H1 (cell line): ENCODE data around the gene UNC5B. TPM values are rescaled to one million over a fixed set of nuclear protein-coding genes. Genes with fewer than 3 reads are reported as not detected.

ENCODE experiments used
- BCL11A ChIP-seq, 2 experiments: IDR thresholded peaks; one replicate each; pipeline ENCODE4 v1.6.1; 2011; ENCODE audit warnings: low read depth in 2 of 2, low read length in 2 of 2, mild to moderate bottlenecking in 2 of 2
- BRCA1 ChIP-seq: IDR thresholded peaks from 2 replicates; pipeline ENCODE4 v1.6.1; 2012; ENCODE audit warnings: low read depth, low read length, improper control_type of control experiment
- CHD1 ChIP-seq: IDR thresholded peaks from 2 replicates; pipeline ENCODE4 v1.6.1; 2012; ENCODE audit warnings: low read depth, low read length, improper control_type of control experiment
- FOSL1 ChIP-seq: IDR thresholded peaks from 2 replicates; pipeline ENCODE4 v1.6.1; 2011; ENCODE audit warnings: mild to moderate bottlenecking, low read depth, low read length, moderate library complexity; ENCODE audit not compliant: insufficient read depth
- ZNF274 ChIP-seq: IDR thresholded peaks from 2 replicates; pipeline ENCODE4 v1.7.0; 2012; ENCODE audit warnings: low read length, borderline replicate concordance; ENCODE audit errors: extremely low read depth
- polyA plus RNA-seq, 7 experiments: library from polyadenylated mRNA; depleted of rRNA in 3 of 7; stranded (reverse) in 5 of 7; unstranded in 2 of 7; fragments of >200 nt in 5 of 7; fragments of 200-250 nt in 2 of 7; gene quantifications; 1 replicate in 5 of 7; 2 replicates in 1 of 7; 4 replicates in 1 of 7; pipeline versions ENCODE4 v1.2.1 to v1.2.3, GENCODE V29; 2011 to 2013; ENCODE audit warnings: missing spikeins in 2 of 7, mixed read lengths in 2 of 7
- total RNA-seq: library from RNA; stranded (reverse); fragmentation: NEBNext Ultra II Directional; extraction: Animal tissue kit (Norgen Biotek cat#: 25700); gene quantifications from 2 replicates; pipeline ENCODE4 v1.2.1, GENCODE V29; 2021
- TF ChIP-seq, protein P1 (sequence below): IDR thresholded peaks from 2 replicates; pipeline ENCODE4 v1.6.1; 2011; ENCODE audit warnings: low read depth, mild to moderate bottlenecking, low read length; ENCODE audit not compliant: insufficient read depth
- TF ChIP-seq, protein P2 (sequence below): IDR thresholded peaks from 2 replicates; pipeline ENCODE4 v1.6.1; 2012; ENCODE audit warnings: low read length, inconsistent platforms

UNC5B gene
- total and polyA plus RNA-seq, 2 of the 8 experiments (the other 6 are each of a cell fraction or from before 2014, with no cell fraction given), result 27.9 to 31.8 TPM

DNA sequence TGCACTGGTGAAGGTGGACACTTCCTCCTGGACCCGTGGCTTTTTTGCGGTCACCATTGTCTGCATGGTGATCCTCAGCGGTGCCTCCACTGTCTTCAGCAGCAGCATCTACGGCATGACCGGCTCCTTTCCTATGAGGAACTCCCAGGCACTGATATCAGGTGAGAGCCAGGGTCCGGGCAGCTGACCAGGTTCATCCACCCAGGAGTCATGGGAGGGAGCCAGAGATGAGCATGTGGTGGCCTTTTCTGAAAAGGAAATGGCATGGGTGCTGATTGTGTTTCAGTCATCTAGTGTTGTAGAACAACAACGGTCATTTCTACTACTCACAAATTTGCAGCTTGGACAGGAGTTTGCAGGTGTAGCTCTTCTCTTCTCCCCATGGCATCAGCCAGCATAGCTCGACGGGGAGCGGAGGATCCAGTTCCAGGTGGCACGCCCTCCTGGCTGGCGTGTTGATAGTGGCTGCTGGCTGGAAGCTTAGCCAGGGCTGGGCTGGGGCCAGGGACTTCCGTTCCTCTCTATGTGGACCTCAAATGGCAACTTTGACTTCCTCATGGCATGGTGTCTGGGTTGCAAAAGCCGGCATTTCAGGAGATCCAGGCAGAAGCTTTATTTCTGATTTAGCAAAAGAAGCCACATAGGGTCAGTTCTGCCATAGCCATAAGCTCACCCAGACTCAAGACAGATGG lies 139.4 kb downstream of the UNC5B start (continued):
- TF ChIP-seq BRCA1 (no peak), ZNF274 (no peak), BCL11A (IDR thresholded peaks at IDR 0.05; ENCODE audit: low read depth in 2 of 2, low read length in 2 of 2) (no peak), FOSL1 (no peak), CHD1 (no peak)
- TF ChIP-seq, protein P1, sequence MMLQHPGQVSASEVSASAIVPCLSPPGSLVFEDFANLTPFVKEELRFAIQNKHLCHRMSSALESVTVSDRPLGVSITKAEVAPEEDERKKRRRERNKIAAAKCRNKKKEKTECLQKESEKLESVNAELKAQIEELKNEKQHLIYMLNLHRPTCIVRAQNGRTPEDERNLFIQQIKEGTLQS, result no peak
- TF ChIP-seq, protein P2, sequence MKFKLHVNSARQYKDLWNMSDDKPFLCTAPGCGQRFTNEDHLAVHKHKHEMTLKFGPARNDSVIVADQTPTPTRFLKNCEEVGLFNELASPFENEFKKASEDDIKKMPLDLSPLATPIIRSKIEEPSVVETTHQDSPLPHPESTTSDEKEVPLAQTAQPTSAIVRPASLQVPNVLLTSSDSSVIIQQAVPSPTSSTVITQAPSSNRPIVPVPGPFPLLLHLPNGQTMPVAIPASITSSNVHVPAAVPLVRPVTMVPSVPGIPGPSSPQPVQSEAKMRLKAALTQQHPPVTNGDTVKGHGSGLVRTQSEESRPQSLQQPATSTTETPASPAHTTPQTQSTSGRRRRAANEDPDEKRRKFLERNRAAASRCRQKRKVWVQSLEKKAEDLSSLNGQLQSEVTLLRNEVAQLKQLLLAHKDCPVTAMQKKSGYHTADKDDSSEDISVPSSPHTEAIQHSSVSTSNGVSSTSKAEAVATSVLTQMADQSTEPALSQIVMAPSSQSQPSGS, result no peak
- TF ChIP-seq, all 59 proteins: peak for 0

Other genes with a start within 250 kb of the UNC5B start
- 14.0 and 15.2 TPM in 2 replicates for gene SLC29A3, start 106.7 kb downstream of the UNC5B start, total RNA-seq
- gene SLC29A3, start 106.7 kb downstream of the UNC5B start, polyA plus RNA-seq (2011; rRNA removed), result 24.6 and 33.8 TPM in 2 replicates
- 1.9 and 2.0 TPM in 2 replicates for gene CDH23, start 184.3 kb downstream of the UNC5B start, total RNA-seq
- gene CDH23, start 184.3 kb downstream of the UNC5B start, polyA plus RNA-seq (2011; rRNA removed), result 4.9 and 6.3 TPM in 2 replicates